Measurements from ENCODE around the gene STIMATE. TPM values are rescaled to one million over a fixed set of nuclear protein-coding genes. Genes with fewer than 3 reads are reported as not detected.

Gene STIMATE
- total and polyA plus RNA-seq, 2 experiments from 2014 or later, result 11.2 to 23.6 TPM

DNA sequence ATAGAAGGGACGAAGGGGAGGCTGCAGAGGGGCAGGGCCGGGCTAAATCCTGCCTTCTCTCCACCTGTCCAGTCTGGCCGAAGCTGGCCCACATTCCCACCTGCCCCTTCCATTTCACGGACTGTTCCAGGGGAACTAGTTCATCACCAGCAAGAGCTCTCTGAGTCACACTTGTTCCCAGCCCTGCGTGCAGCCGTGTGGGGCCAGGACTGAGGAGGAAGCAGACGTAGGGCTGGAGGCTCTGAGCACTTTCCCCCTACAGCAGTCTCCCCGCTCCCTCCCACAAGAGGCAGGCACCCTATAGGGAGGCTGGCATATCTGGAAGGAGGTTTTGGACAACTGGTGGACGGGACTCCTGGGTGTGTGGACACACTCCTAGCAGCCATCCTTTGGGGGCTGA lies 69.9 kb downstream of the STIMATE start:
- H3K27ac ChIP-seq (ENCODE audit: low read depth), result no peak overlapping the region
- DNase-seq (ENCODE audit: low spot score) (no peak), ATAC-seq (no peak; the same call in 2 of the 3 replicates)
- H3K9me2 ChIP-seq (ENCODE audit: insufficient read depth), result no peaks in the 10 kb centered on the region
- H3K27me3 ChIP-seq (ENCODE audit: insufficient read depth), result no peaks in the 10 kb centered on the region
- H3F3A ChIP-seq (replicated peaks; ENCODE audit: low read depth), result no peaks in the 10 kb centered on the region
- no peak overlapping the region for H3K4me3 ChIP-seq
- Mint-ChIP-seq H3K36me3 (ENCODE audit: low read depth) (peaks cover 4% of the 10 kb centered on the region; the same call in 1 of the 3 replicates), H3K4me1 (peaks cover 5% of the 10 kb centered on the region), H3K9me3 (no peaks in the 10 kb centered on the region), H3K27ac (no peak overlapping the region), H3K4me3 (no peak overlapping the region), H3K27me3 (ENCODE audit: insufficient read depth, low read depth, poor library complexity) (peaks cover 6% of the 10 kb centered on the region)
- TF ChIP-seq, protein P1, sequence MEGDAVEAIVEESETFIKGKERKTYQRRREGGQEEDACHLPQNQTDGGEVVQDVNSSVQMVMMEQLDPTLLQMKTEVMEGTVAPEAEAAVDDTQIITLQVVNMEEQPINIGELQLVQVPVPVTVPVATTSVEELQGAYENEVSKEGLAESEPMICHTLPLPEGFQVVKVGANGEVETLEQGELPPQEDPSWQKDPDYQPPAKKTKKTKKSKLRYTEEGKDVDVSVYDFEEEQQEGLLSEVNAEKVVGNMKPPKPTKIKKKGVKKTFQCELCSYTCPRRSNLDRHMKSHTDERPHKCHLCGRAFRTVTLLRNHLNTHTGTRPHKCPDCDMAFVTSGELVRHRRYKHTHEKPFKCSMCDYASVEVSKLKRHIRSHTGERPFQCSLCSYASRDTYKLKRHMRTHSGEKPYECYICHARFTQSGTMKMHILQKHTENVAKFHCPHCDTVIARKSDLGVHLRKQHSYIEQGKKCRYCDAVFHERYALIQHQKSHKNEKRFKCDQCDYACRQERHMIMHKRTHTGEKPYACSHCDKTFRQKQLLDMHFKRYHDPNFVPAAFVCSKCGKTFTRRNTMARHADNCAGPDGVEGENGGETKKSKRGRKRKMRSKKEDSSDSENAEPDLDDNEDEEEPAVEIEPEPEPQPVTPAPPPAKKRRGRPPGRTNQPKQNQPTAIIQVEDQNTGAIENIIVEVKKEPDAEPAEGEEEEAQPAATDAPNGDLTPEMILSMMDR (conservative IDR thresholded peaks at IDR 0.05; ENCODE audit: low read depth in 2 of 2), result no peak
- no peak for TF ChIP-seq ZNF114 (CRISPR knock-in tag; IDR thresholded peaks at IDR 0.05)
- TF ChIP-seq CREB1 (CRISPR knock-in tag; IDR thresholded peaks at IDR 0.05; ENCODE audit: low read depth), result no peak
- no peak for TF ChIP-seq ZNF331 (CRISPR knock-in tag; IDR thresholded peaks at IDR 0.05; ENCODE audit: low read depth)
- no peaks in the 10 kb centered on the region for H3K36me3 ChIP-seq (ENCODE audit: insufficient read depth)
- H4K20me1 ChIP-seq (replicated peaks; ENCODE audit: insufficient read depth), result no peaks in the 10 kb centered on the region
- H3K4me2 ChIP-seq, result no peak overlapping the region
- H3K4me1 ChIP-seq (ENCODE audit: insufficient read depth), result no peaks in the 10 kb centered on the region
- H2AFZ ChIP-seq, result no peak overlapping the region
- H3K79me2 ChIP-seq (replicated peaks; ENCODE audit: insufficient read depth), result no peaks in the 10 kb centered on the region

DNA sequence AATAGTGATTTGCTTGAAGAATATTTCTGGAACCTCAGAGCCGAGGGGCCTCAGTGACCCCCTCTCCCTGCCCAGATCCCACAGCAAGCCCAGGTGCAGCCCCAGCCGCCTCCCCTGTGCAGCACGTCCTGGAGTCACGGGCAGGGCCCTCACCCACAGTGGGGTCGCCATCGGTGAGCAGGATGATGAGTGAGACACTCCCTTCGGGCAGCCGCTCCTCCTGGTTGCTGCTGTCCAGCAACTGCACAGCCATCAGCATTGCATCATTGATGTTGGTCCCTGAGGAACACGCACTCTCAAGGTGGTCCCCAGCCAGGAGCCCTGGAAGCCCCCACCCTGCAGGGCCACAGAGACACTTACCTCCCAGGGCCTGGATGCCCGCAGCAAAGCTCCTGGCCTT lies 73.3 kb downstream of the STIMATE start:
- no peak overlapping the region for H3K4me3 Mint-ChIP-seq
- DNase-seq (ENCODE audit: low spot score) (no peak), ATAC-seq (no peak)
- no peak overlapping the region for H3K27ac Mint-ChIP-seq
- Histone ChIP-seq H2AFZ (no peak overlapping the region), H3K4me3 (no peak overlapping the region), H3K79me2 (replicated peaks; ENCODE audit: insufficient read depth) (no peaks in the 10 kb centered on the region), H3K27me3 (ENCODE audit: insufficient read depth) (no peaks in the 10 kb centered on the region), H4K20me1 (replicated peaks; ENCODE audit: insufficient read depth) (no peaks in the 10 kb centered on the region), H3F3A (replicated peaks; ENCODE audit: low read depth) (no peaks in the 10 kb centered on the region), H3K36me3 (ENCODE audit: insufficient read depth) (no peaks in the 10 kb centered on the region), H3K4me2 (no peak overlapping the region), H3K27ac (ENCODE audit: low read depth) (no peak overlapping the region), H3K4me1 (ENCODE audit: insufficient read depth) (peaks cover 7% of the 10 kb centered on the region; the same call in 1 of the 2 replicates), H3K9me2 (ENCODE audit: insufficient read depth) (no peaks in the 10 kb centered on the region)
- peaks cover 4% of the 10 kb centered on the region; the same call in 1 of the 3 replicates for H3K36me3 Mint-ChIP-seq (ENCODE audit: low read depth)
- H3K27me3 Mint-ChIP-seq (ENCODE audit: insufficient read depth, low read depth, poor library complexity), result peaks cover 14% of the 10 kb centered on the region
- no peaks in the 10 kb centered on the region; the same call in 1 of the 3 replicates for H3K9me3 Mint-ChIP-seq
- H3K4me1 Mint-ChIP-seq, result peaks cover 17% of the 10 kb centered on the region
- TF ChIP-seq STAT1 (IDR thresholded peaks at IDR 0.05; ENCODE audit: unreplicated experiment), result no peak
- TF ChIP-seq REST (IDR thresholded peaks at IDR 0.05; ENCODE audit: unreplicated experiment), result no peak
- TF ChIP-seq ZNF331 (CRISPR knock-in tag; IDR thresholded peaks at IDR 0.05; ENCODE audit: low read depth), result no peak
- TF ChIP-seq NANOG (IDR thresholded peaks at IDR 0.05; ENCODE audit: borderline replicate concordance), result no peak
- no peak for TF ChIP-seq CREB1 (CRISPR knock-in tag; IDR thresholded peaks at IDR 0.05; ENCODE audit: low read depth)
- no peak for TF ChIP-seq EZH2 (IDR thresholded peaks at IDR 0.05; ENCODE audit: low read depth, unreplicated experiment)
- TF ChIP-seq, protein P2, sequence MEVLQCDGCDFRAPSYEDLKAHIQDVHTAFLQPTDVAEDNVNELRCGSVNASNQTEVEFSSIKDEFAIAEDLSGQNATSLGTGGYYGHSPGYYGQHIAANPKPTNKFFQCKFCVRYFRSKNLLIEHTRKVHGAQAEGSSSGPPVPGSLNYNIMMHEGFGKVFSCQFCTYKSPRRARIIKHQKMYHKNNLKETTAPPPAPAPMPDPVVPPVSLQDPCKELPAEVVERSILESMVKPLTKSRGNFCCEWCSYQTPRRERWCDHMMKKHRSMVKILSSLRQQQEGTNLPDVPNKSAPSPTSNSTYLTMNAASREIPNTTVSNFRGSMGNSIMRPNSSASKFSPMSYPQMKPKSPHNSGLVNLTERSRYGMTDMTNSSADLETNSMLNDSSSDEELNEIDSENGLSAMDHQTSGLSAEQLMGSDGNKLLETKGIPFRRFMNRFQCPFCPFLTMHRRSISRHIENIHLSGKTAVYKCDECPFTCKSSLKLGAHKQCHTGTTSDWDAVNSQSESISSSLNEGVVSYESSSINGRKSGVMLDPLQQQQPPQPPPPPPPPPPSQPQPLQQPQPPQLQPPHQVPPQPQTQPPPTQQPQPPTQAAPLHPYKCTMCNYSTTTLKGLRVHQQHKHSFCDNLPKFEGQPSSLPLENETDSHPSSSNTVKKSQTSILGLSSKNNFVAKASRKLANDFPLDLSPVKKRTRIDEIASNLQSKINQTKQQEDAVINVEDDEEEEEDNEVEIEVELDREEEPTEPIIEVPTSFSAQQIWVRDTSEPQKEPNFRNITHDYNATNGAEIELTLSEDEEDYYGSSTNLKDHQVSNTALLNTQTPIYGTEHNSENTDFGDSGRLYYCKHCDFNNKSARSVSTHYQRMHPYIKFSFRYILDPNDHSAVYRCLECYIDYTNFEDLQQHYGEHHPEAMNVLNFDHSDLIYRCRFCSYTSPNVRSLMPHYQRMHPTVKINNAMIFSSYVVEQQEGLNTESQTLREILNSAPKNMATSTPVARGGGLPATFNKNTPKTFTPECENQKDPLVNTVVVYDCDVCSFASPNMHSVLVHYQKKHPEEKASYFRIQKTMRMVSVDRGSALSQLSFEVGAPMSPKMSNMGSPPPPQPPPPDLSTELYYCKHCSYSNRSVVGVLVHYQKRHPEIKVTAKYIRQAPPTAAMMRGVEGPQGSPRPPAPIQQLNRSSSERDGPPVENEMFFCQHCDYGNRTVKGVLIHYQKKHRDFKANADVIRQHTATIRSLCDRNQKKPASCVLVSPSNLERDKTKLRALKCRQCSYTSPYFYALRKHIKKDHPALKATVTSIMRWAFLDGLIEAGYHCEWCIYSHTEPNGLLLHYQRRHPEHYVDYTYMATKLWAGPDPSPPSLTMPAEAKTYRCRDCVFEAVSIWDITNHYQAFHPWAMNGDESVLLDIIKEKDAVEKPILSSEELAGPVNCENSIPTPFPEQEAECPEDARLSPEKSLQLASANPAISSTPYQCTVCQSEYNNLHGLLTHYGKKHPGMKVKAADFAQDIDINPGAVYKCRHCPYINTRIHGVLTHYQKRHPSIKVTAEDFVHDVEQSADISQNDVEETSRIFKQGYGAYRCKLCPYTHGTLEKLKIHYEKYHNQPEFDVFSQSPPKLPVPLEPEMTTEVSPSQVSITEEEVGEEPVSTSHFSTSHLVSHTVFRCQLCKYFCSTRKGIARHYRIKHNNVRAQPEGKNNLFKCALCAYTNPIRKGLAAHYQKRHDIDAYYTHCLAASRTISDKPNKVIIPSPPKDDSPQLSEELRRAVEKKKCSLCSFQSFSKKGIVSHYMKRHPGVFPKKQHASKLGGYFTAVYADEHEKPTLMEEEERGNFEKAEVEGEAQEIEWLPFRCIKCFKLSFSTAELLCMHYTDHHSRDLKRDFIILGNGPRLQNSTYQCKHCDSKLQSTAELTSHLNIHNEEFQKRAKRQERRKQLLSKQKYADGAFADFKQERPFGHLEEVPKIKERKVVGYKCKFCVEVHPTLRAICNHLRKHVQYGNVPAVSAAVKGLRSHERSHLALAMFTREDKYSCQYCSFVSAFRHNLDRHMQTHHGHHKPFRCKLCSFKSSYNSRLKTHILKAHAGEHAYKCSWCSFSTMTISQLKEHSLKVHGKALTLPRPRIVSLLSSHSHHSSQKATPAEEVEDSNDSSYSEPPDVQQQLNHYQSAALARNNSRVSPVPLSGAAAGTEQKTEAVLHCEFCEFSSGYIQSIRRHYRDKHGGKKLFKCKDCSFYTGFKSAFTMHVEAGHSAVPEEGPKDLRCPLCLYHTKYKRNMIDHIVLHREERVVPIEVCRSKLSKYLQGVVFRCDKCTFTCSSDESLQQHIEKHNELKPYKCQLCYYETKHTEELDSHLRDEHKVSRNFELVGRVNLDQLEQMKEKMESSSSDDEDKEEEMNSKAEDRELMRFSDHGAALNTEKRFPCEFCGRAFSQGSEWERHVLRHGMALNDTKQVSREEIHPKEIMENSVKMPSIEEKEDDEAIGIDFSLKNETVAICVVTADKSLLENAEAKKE (CRISPR knock-in tag; IDR thresholded peaks at IDR 0.05), result no peak
- TF ChIP-seq JUNB (IDR thresholded peaks at IDR 0.05; ENCODE audit: unreplicated experiment), result no peak

All from GM23338 (cell line).